PC-3 (cell line): ENCODE results near the gene ITIH3. TPM values are rescaled to one million over a fixed set of nuclear protein-coding genes. Genes with fewer than 3 reads are reported as not detected.

Experiments used
- ATAC-seq: fragments of 200-7000 bp; cut with Tn5 transposase; 2 replicates; pipeline ENCODE4 v1.9.1; 2020; ENCODE audit warnings: mild to moderate bottlenecking, moderate library complexity
- BruUV-seq: library from RNA; stranded (reverse); fragments of 400-500 nt; replicated peaks from 2 replicates; lab custom pipeline; 2021; lab: Mats Ljungman, UMichigan
- CTCF ChIA-PET: fragments of 300-600 bp; sonication (Branson Sonifier 250); formaldehyde crosslinking; loops from one replicate; lab custom pipeline; 2022; ENCODE audit warnings: antibody characterized with exemption; lab: Charles Lee
- POLR2A ChIA-PET: fragments of 300-600 bp; sonication (Branson Sonifier 250); formaldehyde crosslinking; loops from one replicate; lab custom pipeline; 2022; ENCODE audit warnings: antibody characterized with exemption; ENCODE audit not compliant: unreplicated experiment; lab: Charles Lee
- DNase-seq: peaks from one replicate; pipeline ENCODE4 v3.0.0-alpha.2; 2015
- H2AFZ ChIP-seq: fragments of 300-600 bp; sonication (generic); 2 replicates; pipeline ENCODE4 v1.6.0; 2016; ENCODE audit warnings: antibody characterized with exemption, low read length
- H3F3A ChIP-seq: fragments of 300-600 bp; sonication (generic); one replicate; pipeline ENCODE4 v1.6.0; 2017; ENCODE audit warnings: antibody characterized with exemption, low read length, control low read depth, mild to moderate bottlenecking; ENCODE audit not compliant: unreplicated experiment
- H3K27ac ChIP-seq: fragments of 300-600 bp; sonication (generic); 2 replicates; pipeline ENCODE4 v1.5.1; 2016; ENCODE audit warnings: mild to moderate bottlenecking, low read length
- H3K27me3 ChIP-seq: fragments of 300-600 bp; sonication (generic); 2 replicates; pipeline ENCODE4 v1.6.1; 2016; ENCODE audit warnings: low read length, mixed read lengths
- H3K36me3 ChIP-seq: fragments of 300-600 bp; sonication (generic); 2 replicates; pipeline ENCODE4 v1.6.1; 2016; ENCODE audit warnings: low read depth, mixed run types, low read length, mixed read lengths
- H3K4me1 ChIP-seq: fragments of 300-600 bp; sonication (generic); 2 replicates; pipeline ENCODE4 v1.5.1; 2016; ENCODE audit warnings: low read length; ENCODE audit not compliant: insufficient read depth
- H3K4me2 ChIP-seq: fragments of 300-600 bp; sonication (generic); 2 replicates; pipeline ENCODE4 v1.6.0; 2016; ENCODE audit warnings: low read length
- H3K4me3 ChIP-seq: fragments of 300-600 bp; sonication (generic); 2 replicates; pipeline ENCODE4 v1.5.1; 2016; ENCODE audit warnings: mild to moderate bottlenecking, low read length, mixed read lengths
- H3K79me2 ChIP-seq: fragments of 300-600 bp; sonication (generic); 2 replicates; pipeline ENCODE4 v1.6.1; 2017; ENCODE audit warnings: low read length, mixed read lengths
- H3K9ac ChIP-seq: fragments of 300-600 bp; sonication (generic); 2 replicates; pipeline ENCODE4 v1.6.0; 2016; ENCODE audit warnings: mild to moderate bottlenecking, low read length
- H3K9me2 ChIP-seq: fragments of 300-600 bp; sonication (generic); replicated peaks from 2 replicates; pipeline ENCODE4 v1.6.1; 2016; ENCODE audit warnings: mixed run types, low read length, mixed read lengths
- H3K9me3 ChIP-seq: fragments of 300-600 bp; sonication (generic); 2 replicates; pipeline ENCODE4 v1.6.1; 2016; ENCODE audit warnings: low read length, mixed read lengths
- H4K20me1 ChIP-seq: fragments of 300-600 bp; sonication (generic); 2 replicates; pipeline ENCODE4 v1.6.1; 2016; ENCODE audit warnings: low read length, mixed read lengths
- EZH2 ChIP-seq: fragments of 300-600 bp; sonication (generic); IDR thresholded peaks from one replicate; pipeline ENCODE4 v1.6.1; 2017; ENCODE audit warnings: antibody characterized with exemption, mild to moderate bottlenecking, low read length; ENCODE audit not compliant: unreplicated experiment
- EZH2phosphoT487 ChIP-seq: fragments of 300-600 bp; sonication (generic); IDR thresholded peaks from 2 replicates; pipeline ENCODE4 v1.6.1; 2018; ENCODE audit warnings: mild to moderate bottlenecking, antibody characterized with exemption, low read length, borderline replicate concordance
- intact Hi-C: fragments of 100-400 bp; cut with micrococcal nuclease; formaldehyde crosslinking; loops from 2 replicates; pipeline ENCODE4 v1.9.0; 2023
- microRNA-seq: library from miRNA; unstranded; fragments of <30 nt; microRNA quantifications from one replicate; pipeline ENCODE4 v1.1.0, GENCODE V29; 2020; ENCODE audit not compliant: unreplicated experiment
- total RNA-seq: library from RNA; depleted of rRNA; stranded (reverse); fragments of >200 nt; gene quantifications from 2 replicates; pipeline ENCODE4 v1.2.3, GENCODE V29; 2014; rRNA removed
- TF ChIP-seq, protein P1 (sequence below): fragments of 300-600 bp; sonication (generic); conservative IDR thresholded peaks from 2 replicates; pipeline ENCODE4 v1.5.1; 2017; ENCODE audit warnings: antibody characterized with exemption, low read depth, mild to moderate bottlenecking, low read length

The ITIH3 gene
- total RNA-seq, 1 experiment from 2014 or later, result not detected

GRCh38 chr3:52857133-52857532 is 62.5 kb downstream of the ITIH3 start:
- no peak overlapping the region for H3K27ac ChIP-seq
- H3F3A ChIP-seq, result no peaks in the 10 kb centered on the region
- no peaks in the 10 kb centered on the region for H3K9me3 ChIP-seq
- H3K9me2 ChIP-seq, result no peaks in the 10 kb centered on the region
- no peak overlapping the region for H2AFZ ChIP-seq
- H3K4me3 ChIP-seq, result no peak overlapping the region
- H3K4me2 ChIP-seq, result no peak overlapping the region
- BruUV-seq, result no TSS peak
- no peaks in the 10 kb centered on the region for H3K27me3 ChIP-seq
- ChIA-PET POLR2A (no interaction called here), CTCF (no interaction called here)
- no peaks in the 10 kb centered on the region for H3K79me2 ChIP-seq
- intact Hi-C loops, result no loop called here
- no peak for DNase-seq
- no peaks in the 10 kb centered on the region for H4K20me1 ChIP-seq
- TF ChIP-seq EZH2, result no peak
- TF ChIP-seq, protein P1, sequence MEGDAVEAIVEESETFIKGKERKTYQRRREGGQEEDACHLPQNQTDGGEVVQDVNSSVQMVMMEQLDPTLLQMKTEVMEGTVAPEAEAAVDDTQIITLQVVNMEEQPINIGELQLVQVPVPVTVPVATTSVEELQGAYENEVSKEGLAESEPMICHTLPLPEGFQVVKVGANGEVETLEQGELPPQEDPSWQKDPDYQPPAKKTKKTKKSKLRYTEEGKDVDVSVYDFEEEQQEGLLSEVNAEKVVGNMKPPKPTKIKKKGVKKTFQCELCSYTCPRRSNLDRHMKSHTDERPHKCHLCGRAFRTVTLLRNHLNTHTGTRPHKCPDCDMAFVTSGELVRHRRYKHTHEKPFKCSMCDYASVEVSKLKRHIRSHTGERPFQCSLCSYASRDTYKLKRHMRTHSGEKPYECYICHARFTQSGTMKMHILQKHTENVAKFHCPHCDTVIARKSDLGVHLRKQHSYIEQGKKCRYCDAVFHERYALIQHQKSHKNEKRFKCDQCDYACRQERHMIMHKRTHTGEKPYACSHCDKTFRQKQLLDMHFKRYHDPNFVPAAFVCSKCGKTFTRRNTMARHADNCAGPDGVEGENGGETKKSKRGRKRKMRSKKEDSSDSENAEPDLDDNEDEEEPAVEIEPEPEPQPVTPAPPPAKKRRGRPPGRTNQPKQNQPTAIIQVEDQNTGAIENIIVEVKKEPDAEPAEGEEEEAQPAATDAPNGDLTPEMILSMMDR, result no peak
- TF ChIP-seq EZH2phosphoT487, result no peak
- H3K9ac ChIP-seq, result no peak overlapping the region
- H3K4me1 ChIP-seq, result no peaks in the 10 kb centered on the region
- H3K36me3 ChIP-seq, result no peaks in the 10 kb centered on the region
- no peak for ATAC-seq

DNA sequence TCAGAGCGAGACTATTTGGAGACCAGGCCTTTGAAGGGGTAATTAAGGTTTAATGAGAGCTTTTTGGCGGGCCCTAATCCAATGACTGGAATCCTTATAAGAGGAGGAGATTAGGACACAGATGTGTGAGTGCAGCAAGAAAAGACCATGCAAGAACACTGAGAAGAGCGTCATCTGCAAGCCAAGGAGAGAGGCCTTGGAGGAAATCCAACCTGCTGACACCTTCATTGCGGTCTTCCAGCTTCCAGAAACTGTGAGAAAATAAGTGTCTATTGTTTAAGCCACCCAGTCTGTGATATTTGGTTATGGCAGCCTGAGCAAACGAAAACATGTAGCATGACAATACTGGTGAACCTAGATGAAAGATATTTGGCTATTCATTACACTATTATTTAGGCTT is 63.3 kb downstream of the ITIH3 start:
- H3K9ac ChIP-seq, result no peak overlapping the region
- TF ChIP-seq, protein P1, result no peak
- TF ChIP-seq EZH2, result no peak
- TF ChIP-seq EZH2phosphoT487, result no peak
- no peak overlapping the region for H3K4me3 ChIP-seq
- no peaks in the 10 kb centered on the region for H3F3A ChIP-seq
- CTCF ChIA-PET, result no interaction called here
- DNase-seq, result no peak
- H3K27ac ChIP-seq, result no peak overlapping the region
- POLR2A ChIA-PET, result no interaction called here
- H3K9me3 ChIP-seq, result no peaks in the 10 kb centered on the region
- no peaks in the 10 kb centered on the region for H3K36me3 ChIP-seq
- intact Hi-C loops, result no loop called here
- no peak overlapping the region for H3K4me2 ChIP-seq
- no peaks in the 10 kb centered on the region for H4K20me1 ChIP-seq
- H3K4me1 ChIP-seq, result no peaks in the 10 kb centered on the region
- H3K79me2 ChIP-seq, result no peaks in the 10 kb centered on the region
- H2AFZ ChIP-seq, result no peak overlapping the region
- BruUV-seq, result no TSS peak
- ATAC-seq, result no peak
- H3K27me3 ChIP-seq, result no peaks in the 10 kb centered on the region
- H3K9me2 ChIP-seq, result no peaks in the 10 kb centered on the region

Small RNA genes within 50 kb of the gene (microRNA-seq; reads per million reads assigned to microRNA genes)
- gene MIR8064, result not detected

Other genes starting within 250 kb of the ITIH3 start
- gene PBRM1, start 108.9 kb upstream of the ITIH3 start, total RNA-seq, result 59.7 and 67.8 TPM in 2 replicates
- 219 TPM in 2 replicates for gene GNL3, start 108.8 kb upstream of the ITIH3 start, total RNA-seq
- gene GLT8D1, start 89.0 kb upstream of the ITIH3 start, total RNA-seq, result 53.6 and 70.2 TPM in 2 replicates
- gene SPCS1, start 88.7 kb upstream of the ITIH3 start, total RNA-seq, result 114 and 133 TPM in 2 replicates
- 26.6 and 33.6 TPM in 2 replicates for gene NEK4, start 23.9 kb upstream of the ITIH3 start, total RNA-seq
- not detected in 2 replicates for gene ITIH1, start 17.2 kb upstream of the ITIH3 start, total RNA-seq
- 0.80 TPM in 1 of 2 replicates, not detected in the other for gene ITIH4, start 35.9 kb downstream of the ITIH3 start, total RNA-seq
- 0.66 and 0.69 TPM in 2 replicates for gene MUSTN1, start 40.2 kb downstream of the ITIH3 start, total RNA-seq
- gene STIMATE, start 102.8 kb downstream of the ITIH3 start, total RNA-seq, result 18.5 and 29.7 TPM in 2 replicates